22Rv1 (cell line): Measurements from ENCODE around the gene ACP5.

Experiments
- CTCF ChIP-seq: fragments of 450-650 bp; IDR thresholded peaks from 2 replicates; pipeline ENCODE4 v1.5.1; 2017; ENCODE audit warnings: mild to moderate bottlenecking
- ZFX ChIP-seq: fragments of 450-650 bp; IDR thresholded peaks from 2 replicates; pipeline ENCODE4 v1.6.1; 2017; ENCODE audit warnings: antibody characterized with exemption, borderline replicate concordance

- no peak for TF ChIP-seq CTCF
- TF ChIP-seq ZFX = no peak
Observed at GRCh38 chr19:11586331-11586730, 8.9 kb upstream of the ACP5 start.
